Measurements from ENCODE around the gene NAT8L.
A peak's percentile ranks its signal among the peaks of the same experiment; 100 is the strongest.
"Not testable (repeated sequence)": the region's sequence is repeated elsewhere in the genome, so short reads cannot be mapped to it uniquely, and the experiment has no call there.

NAT8L gene, protein sequence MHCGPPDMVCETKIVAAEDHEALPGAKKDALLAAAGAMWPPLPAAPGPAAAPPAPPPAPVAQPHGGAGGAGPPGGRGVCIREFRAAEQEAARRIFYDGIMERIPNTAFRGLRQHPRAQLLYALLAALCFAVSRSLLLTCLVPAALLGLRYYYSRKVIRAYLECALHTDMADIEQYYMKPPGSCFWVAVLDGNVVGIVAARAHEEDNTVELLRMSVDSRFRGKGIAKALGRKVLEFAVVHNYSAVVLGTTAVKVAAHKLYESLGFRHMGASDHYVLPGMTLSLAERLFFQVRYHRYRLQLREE

DNA sequence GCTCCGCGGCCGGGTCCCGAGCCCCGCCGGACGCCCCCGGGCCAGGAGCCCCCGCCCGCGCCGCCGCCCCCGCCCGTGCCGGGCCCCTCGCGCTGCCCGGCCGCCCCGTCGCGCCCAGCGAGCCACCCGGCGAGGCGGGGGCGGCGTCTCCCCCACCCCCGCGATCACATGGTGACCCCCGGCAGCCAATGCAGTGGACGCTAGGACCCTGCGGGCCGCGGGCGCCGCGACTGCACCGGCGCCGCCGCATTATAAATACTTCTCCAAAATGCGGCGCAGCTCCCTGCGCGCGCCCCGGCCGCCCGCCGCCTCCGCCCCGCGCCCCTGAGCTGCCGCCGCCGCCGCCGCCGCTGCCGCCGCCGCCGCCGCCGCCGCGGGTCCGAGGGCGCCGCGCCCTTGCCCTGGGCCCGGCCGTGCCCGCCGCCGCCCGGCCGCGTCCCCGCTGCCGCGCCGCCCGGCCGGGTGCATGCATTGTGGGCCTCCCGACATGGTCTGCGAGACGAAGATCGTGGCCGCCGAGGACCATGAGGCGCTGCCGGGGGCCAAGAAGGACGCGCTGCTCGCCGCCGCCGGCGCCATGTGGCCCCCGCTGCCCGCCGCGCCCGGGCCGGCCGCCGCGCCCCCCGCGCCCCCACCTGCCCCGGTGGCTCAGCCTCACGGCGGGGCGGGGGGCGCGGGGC lies at the start of gene NAT8L:
Gene NAT8L, plus strand, starts transcription at position 282 of the 680 bp plus-strand sequence. Its CDS starts 185 bp downstream, at position 467.
- Mint-ChIP-seq H3K4me1 (no peaks in the 10 kb centered on the region), H3K4me3 (peak within 1 kb of the TSS; percentile 50 to 65), H3K9me3 (no peaks in the 10 kb centered on the region), H3K27ac (no peak within 1 kb of the TSS), H3K36me3 (no peaks in the 10 kb centered on the region), H3K27me3 (peaks cover 34 to 39% of the 10 kb centered on the region in 2 donors)
- DNase-seq (no peak), ATAC-seq (replicated peaks) (peak; percentile 80 to 82)

GRCh38 chr4:2009651-2010233 lies 49.4 kb upstream of the NAT8L start:
- Mint-ChIP-seq H3K4me1 (peaks cover 24 to 34% of the 10 kb centered on the region in 2 donors), H3K4me3 (peak overlapping the region; percentile 87 to 90), H3K9me3 (no peaks in the 10 kb centered on the region), H3K36me3 (peaks cover 14 to 21% of the 10 kb centered on the region in 2 donors), H3K27ac (peak overlapping the region; percentile 90), H3K27me3 (peaks cover 4 to 11% of the 10 kb centered on the region in 2 donors)
- DNase-seq (peak; percentile 30), ATAC-seq (replicated peaks) (peak; percentile 40 to 46)

DNA sequence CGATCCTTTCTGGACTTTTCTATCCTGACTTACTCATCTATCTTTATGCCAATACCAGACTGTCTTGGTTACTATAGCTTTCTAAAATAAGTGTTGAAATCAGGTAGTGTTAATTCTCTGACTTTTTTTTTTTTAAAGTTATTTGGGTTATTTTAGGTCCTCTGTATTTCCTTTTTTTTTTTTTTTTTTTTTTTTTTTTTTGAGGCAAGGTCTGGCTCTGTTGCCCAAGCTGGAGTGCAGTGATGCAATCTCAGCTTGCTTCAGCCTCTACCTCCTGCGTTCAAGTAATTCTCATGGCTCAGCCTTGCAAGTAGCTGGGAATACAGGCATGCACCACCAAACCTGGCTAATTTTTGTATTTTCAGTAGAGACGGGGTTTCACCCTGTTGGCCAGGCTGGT lies 47.5 kb upstream of the NAT8L start:
- Mint-ChIP-seq H3K27me3 (peaks cover 7 to 11% of the 10 kb centered on the region in 2 donors), H3K27ac (no peak overlapping the region), H3K4me3 (no peak overlapping the region), H3K36me3 (peaks cover 4 to 5% of the 10 kb centered on the region in 2 donors), H3K4me1 (peaks cover 12 to 17% of the 10 kb centered on the region in 2 donors), H3K9me3 (no peaks in the 10 kb centered on the region)
- DNase-seq (no peak), ATAC-seq (replicated peaks) (no peak)

DNA sequence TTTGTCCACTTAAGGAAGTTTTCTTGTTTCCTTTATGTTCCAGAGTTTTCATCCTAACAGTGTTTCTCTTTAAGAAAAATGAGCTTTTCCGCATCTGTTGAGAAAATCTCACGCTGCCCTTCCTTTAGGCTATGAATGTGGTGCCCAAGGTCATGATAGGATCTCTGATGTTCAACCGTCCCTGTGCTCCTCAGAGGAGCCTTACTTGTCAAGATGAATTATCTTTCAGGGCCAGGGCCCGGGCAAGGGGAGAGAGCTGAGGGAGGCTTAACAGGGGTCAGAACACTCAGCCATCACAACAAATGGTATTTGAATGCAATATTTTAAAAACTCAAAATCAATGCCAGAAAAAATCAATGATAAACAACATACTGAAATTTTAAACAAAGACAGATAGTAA lies 44.1 kb upstream of the NAT8L start:
- Mint-ChIP-seq H3K9me3 (no peaks in the 10 kb centered on the region), H3K27me3 (peaks cover 28 to 35% of the 10 kb centered on the region in 2 donors), H3K4me1 (peaks cover 2 to 4% of the 10 kb centered on the region in 2 donors), H3K4me3 (no peak overlapping the region), H3K27ac (peak overlapping the region; percentile 82), H3K36me3 (no peaks in the 10 kb centered on the region)
- ATAC-seq (replicated peaks) (no peak), DNase-seq (no peak)

DNA sequence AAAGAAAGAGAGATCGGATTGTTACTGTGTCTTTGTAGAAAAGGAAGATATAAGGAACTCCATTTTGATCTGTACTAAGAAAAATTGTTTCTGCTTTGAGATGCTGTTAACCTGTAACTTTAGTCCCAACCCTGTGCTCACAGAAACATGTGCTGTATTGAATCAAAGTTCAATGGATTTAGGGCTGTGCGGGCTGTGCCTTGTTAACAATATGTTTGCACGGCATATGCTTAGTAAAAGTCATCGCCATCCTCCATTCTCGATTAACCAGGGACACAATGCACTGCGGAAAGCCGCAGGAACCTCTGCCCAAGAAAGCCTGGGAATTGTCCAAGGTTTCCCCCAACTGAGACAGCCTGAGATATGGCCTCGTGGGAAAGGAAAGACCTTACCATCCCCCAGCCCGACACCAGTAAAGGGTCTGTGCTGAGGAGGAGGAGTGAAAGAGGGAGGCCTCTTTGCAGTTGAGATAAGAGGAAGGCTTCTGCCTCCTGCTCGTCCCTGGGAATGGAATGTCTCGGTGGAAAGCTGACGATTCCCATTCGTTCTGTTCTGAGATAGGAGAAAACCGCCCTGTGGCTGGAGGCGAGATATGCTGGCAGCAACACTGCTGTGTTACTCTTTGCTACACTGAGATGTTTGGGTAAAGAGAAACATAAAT lies 37.6 kb upstream of the NAT8L start:
- not testable (repeated sequence) for H3K27ac Mint-ChIP-seq; H3K36me3 Mint-ChIP-seq; H3K4me1 Mint-ChIP-seq; H3K4me3 Mint-ChIP-seq; ATAC-seq (replicated peaks); DNase-seq
- Mint-ChIP-seq H3K27me3 (peaks cover 68 to 79% of the 10 kb centered on the region in 2 donors), H3K9me3 (peaks cover 3 to 11% of the 10 kb centered on the region in 2 donors)

DNA sequence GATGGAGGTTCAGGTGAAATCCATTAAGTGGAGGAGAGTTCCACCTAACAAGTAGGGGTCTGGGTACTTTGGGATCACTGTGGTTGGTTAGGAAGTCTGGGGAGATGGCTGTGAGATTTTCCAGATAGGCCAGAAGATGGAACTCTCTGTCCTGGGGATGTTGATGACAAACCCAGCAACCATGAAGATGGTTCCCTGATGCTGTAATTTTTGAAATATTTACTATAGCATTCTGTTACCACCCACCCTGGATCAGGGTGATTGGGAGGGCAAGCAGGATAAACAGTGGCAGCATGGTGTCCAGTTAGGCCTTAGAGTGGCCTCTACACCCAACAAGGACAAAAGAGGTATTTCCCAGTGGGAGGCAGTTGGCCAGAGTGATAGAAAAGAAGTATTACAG lies 34.4 kb upstream of the NAT8L start:
- no peak overlapping the region for H3K4me3 Mint-ChIP-seq
- peaks cover 0 to 6% of the 10 kb centered on the region in 2 donors for H3K36me3 Mint-ChIP-seq
- peaks cover 57 to 82% of the 10 kb centered on the region in 2 donors for H3K27me3 Mint-ChIP-seq
- H3K4me1 Mint-ChIP-seq: no peaks in the 10 kb centered on the region
- H3K27ac Mint-ChIP-seq: no peak overlapping the region
- DNase-seq (no peak), ATAC-seq (replicated peaks) (no peak)
- H3K9me3 Mint-ChIP-seq: peaks cover 5 to 14% of the 10 kb centered on the region in 2 donors

DNA sequence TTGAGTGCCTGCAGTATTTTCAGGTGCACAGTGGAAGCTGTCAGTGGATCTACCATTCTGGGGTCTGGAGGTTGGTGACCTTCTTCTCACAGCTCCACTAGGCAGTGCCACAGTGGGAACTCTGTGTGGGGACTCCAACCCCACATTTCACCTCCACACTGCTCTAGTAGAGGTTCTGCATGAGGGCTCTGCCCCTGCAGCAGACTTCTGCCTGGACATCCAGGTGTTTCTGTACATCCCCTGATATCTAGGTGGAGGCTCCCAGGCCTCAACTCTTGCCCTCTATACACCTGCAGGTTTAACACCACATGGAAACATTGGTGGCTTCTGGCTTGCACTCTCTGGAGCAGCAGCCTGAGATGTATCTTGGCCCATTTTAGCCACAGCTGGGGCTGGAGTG lies 33.3 kb upstream of the NAT8L start:
- ATAC-seq (replicated peaks): no peak
- DNase-seq: no peak
- H3K4me1 Mint-ChIP-seq: no peaks in the 10 kb centered on the region
- peaks cover 5 to 14% of the 10 kb centered on the region in 2 donors for H3K9me3 Mint-ChIP-seq
- peaks cover 0 to 6% of the 10 kb centered on the region in 2 donors for H3K36me3 Mint-ChIP-seq
- no peak overlapping the region for H3K27ac Mint-ChIP-seq
- H3K27me3 Mint-ChIP-seq: peaks cover 54 to 82% of the 10 kb centered on the region in 2 donors
- H3K4me3 Mint-ChIP-seq: no peak overlapping the region

GRCh38 chr4:2027120-2027519 lies 32.0 kb upstream of the NAT8L start:
- not testable (repeated sequence) for H3K4me1 Mint-ChIP-seq; DNase-seq; H3K36me3 Mint-ChIP-seq; ATAC-seq (replicated peaks); H3K4me3 Mint-ChIP-seq; H3K27ac Mint-ChIP-seq
- H3K27me3 Mint-ChIP-seq: peaks cover 48 to 79% of the 10 kb centered on the region in 2 donors
- H3K9me3 Mint-ChIP-seq: peaks cover 5 to 14% of the 10 kb centered on the region in 2 donors

DNA sequence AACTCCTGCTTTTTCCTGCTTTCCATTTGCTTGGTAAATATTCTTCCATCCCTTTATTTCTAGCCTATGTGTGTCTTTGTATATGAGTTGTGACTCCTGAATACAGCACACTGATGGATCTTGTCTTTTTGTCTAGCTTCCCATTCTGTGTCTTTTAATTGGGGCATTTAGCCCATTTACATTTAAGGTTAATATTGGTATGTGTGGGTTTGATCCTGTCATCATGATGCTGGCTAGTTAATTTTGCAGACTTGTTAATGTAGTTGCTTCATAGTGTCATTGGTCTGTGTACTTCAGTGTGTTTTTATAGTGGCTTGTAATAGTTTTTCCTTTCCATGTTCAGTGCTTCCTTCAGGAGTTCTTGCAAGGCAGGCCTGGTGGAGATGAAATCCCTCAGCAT lies 28.0 kb upstream of the NAT8L start:
- H3K9me3 Mint-ChIP-seq; ATAC-seq (replicated peaks); H3K4me3 Mint-ChIP-seq; DNase-seq; H3K36me3 Mint-ChIP-seq; H3K4me1 Mint-ChIP-seq; H3K27ac Mint-ChIP-seq: not testable (repeated sequence)
- peaks cover 46 to 80% of the 10 kb centered on the region in 2 donors for H3K27me3 Mint-ChIP-seq

- ATAC-seq (replicated peaks): no peak
- H3K4me1 Mint-ChIP-seq: peaks cover 0 to 2% of the 10 kb centered on the region in 2 donors
- H3K36me3 Mint-ChIP-seq: no peaks in the 10 kb centered on the region
Measured at GRCh38 chr4:2036327-2036726, 22.8 kb upstream of the NAT8L start.

DNA sequence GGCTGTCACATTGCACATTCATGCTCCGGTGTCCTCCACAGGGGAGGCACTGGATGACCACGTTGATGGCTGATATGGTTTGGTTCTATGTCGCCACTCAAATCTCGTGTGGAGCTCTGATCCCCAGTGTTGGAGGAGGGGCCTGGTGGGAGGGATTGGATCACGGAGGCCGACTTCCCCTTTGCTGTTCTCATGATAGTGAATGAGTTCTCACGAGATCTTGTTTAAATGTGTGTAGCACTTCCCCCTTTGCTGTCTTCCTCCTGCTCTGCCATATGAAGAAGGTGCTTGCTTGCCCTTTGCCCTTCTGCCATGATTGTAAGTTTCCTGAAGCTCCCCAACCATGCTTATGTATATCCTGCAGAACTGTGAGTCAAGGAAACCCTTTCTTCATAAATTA lies 22.3 kb upstream of the NAT8L start:
- Mint-ChIP-seq H3K27ac (no peak overlapping the region), H3K27me3 (peaks cover 47 to 70% of the 10 kb centered on the region in 2 donors), H3K36me3 (no peaks in the 10 kb centered on the region), H3K4me1 (peaks cover 4 to 5% of the 10 kb centered on the region in 2 donors), H3K4me3 (no peak overlapping the region), H3K9me3 (no peaks in the 10 kb centered on the region)
- DNase-seq (no peak), ATAC-seq (replicated peaks) (no peak)

More at GRCh38 chr4:2036327-2036726, 22.8 kb upstream of the NAT8L start:
- Mint-ChIP-seq H3K27me3 (peaks cover 48 to 67% of the 10 kb centered on the region in 2 donors), H3K9me3 (no peaks in the 10 kb centered on the region), H3K27ac (no peak overlapping the region), H3K4me3 (no peak overlapping the region)
- no peak for DNase-seq

DNA sequence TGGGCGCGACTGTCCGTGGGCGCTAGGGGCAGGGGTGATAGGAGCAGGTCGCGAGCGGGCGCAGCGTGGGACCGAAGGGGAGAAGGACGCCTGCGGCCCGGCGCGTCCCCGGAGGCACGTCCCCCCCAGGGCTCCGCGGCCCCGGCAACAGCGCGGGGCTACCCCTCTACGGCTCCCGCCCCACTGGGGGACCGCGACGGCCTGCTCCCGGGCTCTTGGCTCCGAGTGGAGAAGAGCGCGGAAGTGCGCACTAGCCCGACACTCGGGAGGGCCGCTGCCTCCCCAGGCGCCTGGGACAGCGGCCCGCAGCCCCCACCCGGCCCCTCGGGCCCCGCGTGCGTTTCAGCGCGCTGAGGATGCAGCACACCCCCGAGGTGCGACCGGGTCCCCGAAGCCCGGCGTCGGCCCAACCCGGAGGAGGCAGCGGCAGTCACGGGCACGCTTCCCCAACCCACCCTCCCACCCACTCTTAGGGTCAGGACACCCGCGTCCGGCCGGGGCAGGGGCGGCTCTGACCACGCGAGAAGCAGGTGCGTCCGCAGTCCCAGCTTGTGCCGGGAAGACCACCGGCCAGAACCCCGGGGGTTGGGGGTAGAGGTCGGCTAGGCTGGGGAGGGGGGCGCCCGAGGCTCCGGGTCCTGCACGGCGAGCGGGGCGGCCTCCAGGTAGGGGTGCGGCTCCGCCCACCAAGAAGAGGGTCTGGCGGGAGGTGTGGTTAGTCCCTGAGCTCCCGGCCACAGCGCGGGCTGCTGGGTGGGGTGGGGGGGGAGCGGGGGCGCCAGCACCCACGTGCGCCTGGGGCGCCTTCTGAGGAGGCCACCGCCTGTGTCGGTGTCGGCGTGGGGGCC lies 18.5 kb upstream of the NAT8L start:
- peak overlapping the region; percentile 21 for H3K27ac Mint-ChIP-seq
- no peak for ATAC-seq (replicated peaks)

More for the DNA sequence above, 18.5 kb upstream of the NAT8L start:
- Mint-ChIP-seq H3K36me3 (peaks cover 10% of the 10 kb centered on the region in 2 donors), H3K4me3 (peak overlapping the region; percentile 62 to 70), H3K9me3 (no peaks in the 10 kb centered on the region), H3K4me1 (peaks cover 6 to 11% of the 10 kb centered on the region in 2 donors), H3K27me3 (peaks cover 35 to 57% of the 10 kb centered on the region in 2 donors)
- DNase-seq: no peak

Data from stimulated activated naive B cell treated with anti-CD40 and anti-IgM and Interleukin-4, amounts not matched to agents 10 μg/mL and 1 μg/mL and 100 μg/mL, for 72 hours (primary cell).